ENCODE measurements around the gene MGAT3. TPM values are rescaled to one million over a fixed set of nuclear protein-coding genes. Genes with fewer than 3 reads are reported as not detected.
A peak's percentile ranks its signal among the peaks of the same experiment; 100 is the strongest.

The MGAT3 gene
- total RNA-seq, 1 donor from 2014 or later = 12.8 TPM

DNA sequence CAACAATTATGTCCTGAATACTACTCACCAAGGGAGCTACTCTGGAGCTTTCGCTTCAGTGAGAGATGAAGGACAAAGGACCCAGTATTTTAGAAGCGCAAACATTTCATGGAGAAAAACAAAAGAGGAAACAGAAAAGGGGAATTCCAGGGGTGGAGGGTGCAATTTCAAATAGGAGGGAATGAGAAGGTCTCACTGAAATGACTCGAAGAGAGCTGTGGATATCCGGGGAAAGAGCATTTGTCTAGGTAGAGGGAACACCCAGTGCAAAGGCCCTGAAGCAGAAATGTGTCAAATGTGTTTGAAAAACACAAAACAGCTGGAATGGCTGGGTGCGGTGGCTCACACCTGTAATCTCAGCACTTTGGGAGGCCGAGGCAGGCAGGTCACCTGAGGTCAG lies 73.3 kb downstream of the MGAT3 start:
- TF ChIP-seq, protein P1, sequence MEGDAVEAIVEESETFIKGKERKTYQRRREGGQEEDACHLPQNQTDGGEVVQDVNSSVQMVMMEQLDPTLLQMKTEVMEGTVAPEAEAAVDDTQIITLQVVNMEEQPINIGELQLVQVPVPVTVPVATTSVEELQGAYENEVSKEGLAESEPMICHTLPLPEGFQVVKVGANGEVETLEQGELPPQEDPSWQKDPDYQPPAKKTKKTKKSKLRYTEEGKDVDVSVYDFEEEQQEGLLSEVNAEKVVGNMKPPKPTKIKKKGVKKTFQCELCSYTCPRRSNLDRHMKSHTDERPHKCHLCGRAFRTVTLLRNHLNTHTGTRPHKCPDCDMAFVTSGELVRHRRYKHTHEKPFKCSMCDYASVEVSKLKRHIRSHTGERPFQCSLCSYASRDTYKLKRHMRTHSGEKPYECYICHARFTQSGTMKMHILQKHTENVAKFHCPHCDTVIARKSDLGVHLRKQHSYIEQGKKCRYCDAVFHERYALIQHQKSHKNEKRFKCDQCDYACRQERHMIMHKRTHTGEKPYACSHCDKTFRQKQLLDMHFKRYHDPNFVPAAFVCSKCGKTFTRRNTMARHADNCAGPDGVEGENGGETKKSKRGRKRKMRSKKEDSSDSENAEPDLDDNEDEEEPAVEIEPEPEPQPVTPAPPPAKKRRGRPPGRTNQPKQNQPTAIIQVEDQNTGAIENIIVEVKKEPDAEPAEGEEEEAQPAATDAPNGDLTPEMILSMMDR (IDR thresholded peaks at IDR 0.05; ENCODE audit: partially characterized antibody, unreplicated experiment) = no peak
- H3K9me3 Mint-ChIP-seq (ENCODE audit: unreplicated experiment) = peaks cover 16% of the 10 kb centered on the region
- H3K27me3 Mint-ChIP-seq (ENCODE audit: unreplicated experiment) = peaks cover 14% of the 10 kb centered on the region
- DNase-seq = no peak
- peaks cover 48% of the 10 kb centered on the region for H3K4me1 Mint-ChIP-seq (ENCODE audit: low read depth, unreplicated experiment)
- no peaks in the 10 kb centered on the region for H3K36me3 Mint-ChIP-seq (ENCODE audit: unreplicated experiment)
- peak overlapping the region; percentile 65 for H3K27ac Mint-ChIP-seq (ENCODE audit: unreplicated experiment)
- H3K4me3 Mint-ChIP-seq (ENCODE audit: unreplicated experiment) = peak overlapping the region; percentile 56

DNA sequence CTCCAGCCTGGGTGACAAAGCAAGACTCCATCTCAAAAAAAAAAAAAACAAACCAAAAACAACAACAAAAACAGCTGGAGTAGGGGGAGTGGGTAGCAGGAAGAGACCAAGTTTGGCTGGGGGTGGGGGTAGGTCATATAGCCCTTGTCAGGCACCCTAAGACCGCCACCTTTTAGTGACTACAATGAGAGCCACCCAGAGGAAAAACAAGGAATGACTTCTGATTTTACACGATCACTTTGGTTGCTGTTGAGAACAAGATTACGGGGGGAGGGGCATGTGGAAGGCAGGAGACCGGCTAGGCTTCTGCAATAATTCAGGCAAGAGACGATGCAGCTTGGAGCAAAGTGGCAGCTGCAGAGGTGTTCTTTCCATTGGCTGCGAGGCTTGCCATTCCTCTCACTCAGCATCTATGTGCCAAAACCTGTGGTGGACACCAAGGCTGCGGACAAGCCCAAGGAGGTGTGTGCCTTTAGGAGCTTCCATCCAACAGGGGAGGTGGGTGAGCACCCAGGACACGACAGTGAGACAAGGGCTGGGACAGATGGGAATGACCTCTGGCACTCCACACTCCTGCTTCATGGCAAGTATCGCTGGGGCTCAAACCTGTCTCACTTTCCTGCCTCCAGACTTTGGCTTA lies 74.0 kb downstream of the MGAT3 start:
- H3K4me3 Mint-ChIP-seq (ENCODE audit: unreplicated experiment) = peak overlapping the region; percentile 95
- TF ChIP-seq, protein P1 (IDR thresholded peaks at IDR 0.05; ENCODE audit: partially characterized antibody, unreplicated experiment) = peak; percentile 21
- H3K27ac Mint-ChIP-seq (ENCODE audit: unreplicated experiment) = peak overlapping the region; percentile 75
- DNase-seq = no peak
- H3K4me1 Mint-ChIP-seq (ENCODE audit: low read depth, unreplicated experiment) = peaks cover 44% of the 10 kb centered on the region
- H3K27me3 Mint-ChIP-seq (ENCODE audit: unreplicated experiment) = peaks cover 10% of the 10 kb centered on the region
- no peaks in the 10 kb centered on the region for H3K36me3 Mint-ChIP-seq (ENCODE audit: unreplicated experiment)
- peaks cover 15% of the 10 kb centered on the region for H3K9me3 Mint-ChIP-seq (ENCODE audit: unreplicated experiment)

DNA sequence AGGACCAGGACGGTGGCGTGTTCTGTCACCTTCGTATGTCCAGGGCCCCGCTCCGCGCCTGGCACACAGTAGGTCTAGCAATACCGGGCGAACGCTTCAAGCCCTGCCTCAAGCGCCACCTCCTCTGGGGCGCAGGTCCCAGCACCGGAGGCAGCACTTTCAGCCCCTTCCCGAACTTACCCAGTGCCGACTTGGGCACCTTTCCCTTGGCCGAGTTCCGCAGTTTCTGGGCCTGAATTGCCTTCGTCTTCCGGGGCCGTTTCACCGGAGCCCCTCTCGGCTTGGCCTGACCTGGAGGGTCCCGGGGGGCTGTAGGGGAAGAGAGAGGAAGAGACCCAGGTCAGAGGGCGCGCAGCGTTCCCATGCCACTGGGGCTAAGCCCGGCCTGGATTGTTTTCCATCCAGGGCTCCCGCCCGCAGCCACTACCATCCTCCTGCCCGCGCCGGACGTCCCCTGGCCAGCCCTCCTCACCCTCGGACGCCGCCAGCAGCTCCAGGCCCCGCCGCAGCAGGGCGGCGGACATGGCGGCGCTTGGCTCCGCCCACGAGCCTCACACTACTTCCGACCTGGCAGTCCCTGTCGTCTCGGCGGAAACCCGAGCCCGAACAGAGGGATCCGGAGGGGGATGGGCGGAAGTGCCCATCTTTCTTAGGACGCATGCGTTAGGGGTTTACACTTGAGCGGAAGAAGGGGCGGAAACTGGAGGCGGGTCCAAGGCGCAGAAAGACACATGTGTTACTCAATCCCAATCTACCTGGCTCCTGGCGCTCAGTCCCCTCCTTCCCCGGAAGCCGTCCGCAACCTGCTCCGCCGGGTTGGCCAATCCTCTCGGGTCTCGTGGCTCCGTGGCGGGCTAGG lies 75.6 kb downstream of the MGAT3 start, which contains the start of gene RPS19BP1:
Gene RPS19BP1 (minus strand): TSS at position 534 of the 859 bp plus-strand sequence. CDS start 10 bp downstream, at position 524.
- peaks cover 9% of the 10 kb centered on the region for H3K27me3 Mint-ChIP-seq (ENCODE audit: unreplicated experiment)

DNA sequence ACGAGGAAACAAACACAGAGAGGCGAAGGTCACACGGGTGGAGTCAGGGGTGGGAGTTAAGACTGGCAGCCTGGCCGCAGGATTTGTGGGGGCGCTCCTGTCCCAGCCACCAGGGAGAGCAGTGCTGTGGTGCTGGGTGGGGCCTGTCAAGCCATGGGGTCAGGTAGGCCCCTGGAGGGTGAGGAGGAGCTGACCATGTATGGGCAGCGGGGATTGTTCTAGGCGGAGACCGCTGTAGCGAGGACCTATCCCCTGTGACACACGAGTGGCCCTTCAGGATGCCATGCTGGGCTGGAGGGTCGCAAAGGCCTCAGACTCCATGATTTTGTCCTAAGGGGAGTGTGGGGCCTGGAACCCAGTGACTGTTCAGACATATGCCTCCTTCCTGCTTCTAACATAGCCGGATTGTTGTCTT lies 77.3 kb downstream of the MGAT3 start:
- TF ChIP-seq, protein P1 (IDR thresholded peaks at IDR 0.05; ENCODE audit: partially characterized antibody, unreplicated experiment) = no peak
- peaks cover 9% of the 10 kb centered on the region for H3K27me3 Mint-ChIP-seq (ENCODE audit: unreplicated experiment)
- H3K9me3 Mint-ChIP-seq (ENCODE audit: unreplicated experiment) = peaks cover 10% of the 10 kb centered on the region
- H3K27ac Mint-ChIP-seq (ENCODE audit: unreplicated experiment) = peak overlapping the region; percentile 76
- H3K4me3 Mint-ChIP-seq (ENCODE audit: unreplicated experiment) = peak overlapping the region; percentile 61
- peaks cover 28% of the 10 kb centered on the region for H3K4me1 Mint-ChIP-seq (ENCODE audit: low read depth, unreplicated experiment)
- no peaks in the 10 kb centered on the region for H3K36me3 Mint-ChIP-seq (ENCODE audit: unreplicated experiment)
- DNase-seq = no peak

More for the DNA sequence above, 75.6 kb downstream of the MGAT3 start, which contains the start of gene RPS19BP1:
- DNase-seq = peak; percentile 98
- H3K36me3 Mint-ChIP-seq (ENCODE audit: unreplicated experiment) = no peaks in the 10 kb centered on the region
- H3K27ac Mint-ChIP-seq (ENCODE audit: unreplicated experiment) = peak within 1 kb of the TSS; percentile 81
- peak within 1 kb of the TSS; percentile 95 for H3K4me3 Mint-ChIP-seq (ENCODE audit: unreplicated experiment)
- H3K4me1 Mint-ChIP-seq (ENCODE audit: low read depth, unreplicated experiment) = peaks cover 37% of the 10 kb centered on the region
- TF ChIP-seq, protein P1 (IDR thresholded peaks at IDR 0.05; ENCODE audit: partially characterized antibody, unreplicated experiment) = no peak
- H3K9me3 Mint-ChIP-seq (ENCODE audit: unreplicated experiment) = peaks cover 13% of the 10 kb centered on the region

Measured in glutamatergic neuron (in vitro differentiated cells).